ENCODE measurements around the gene UCK2. TPM values are rescaled to one million over a fixed set of nuclear protein-coding genes. Genes with fewer than 3 reads are reported as not detected.

Gene UCK2
- total RNA-seq, 1 experiment from 2014 or later: 77.9 TPM

DNA sequence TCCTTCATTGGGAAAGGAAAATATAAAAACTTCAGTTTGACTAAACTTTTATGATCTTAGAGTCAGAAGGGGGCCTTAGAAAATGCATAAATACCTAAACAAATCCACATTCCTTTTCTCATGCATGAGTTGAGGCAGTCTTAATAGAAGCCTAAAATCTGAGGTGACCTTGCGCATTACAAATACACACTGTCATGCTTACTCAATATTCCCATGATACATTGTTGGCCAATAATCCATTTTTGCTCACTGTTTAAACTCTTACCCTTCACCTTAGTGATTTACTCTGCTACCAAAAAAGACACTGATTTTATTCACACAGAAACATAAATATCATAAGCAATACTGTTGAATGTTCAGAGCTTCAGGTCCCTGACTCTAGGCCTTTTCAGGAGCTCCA is 39.7 kb upstream of the UCK2 start:
- Histone ChIP-seq H2BK15ac (ENCODE audit: low read depth, low read length) (no peak overlapping the region), H2BK20ac (ENCODE audit: low read depth, low read length, poor library complexity, severe bottlenecking) (no peak overlapping the region), H3K79me1 (ENCODE audit: insufficient read depth, low read depth, low read length, poor library complexity, severe bottlenecking) (no peaks in the 10 kb centered on the region), H3K9me3 (ENCODE audit: control insufficient read depth, low read depth, low read length) (no peaks in the 10 kb centered on the region), H3K18ac (ENCODE audit: insufficient read length, low read depth, low read length) (no peak overlapping the region), H3K23me2 (ENCODE audit: insufficient read length, low read depth, low read length, poor library complexity, severe bottlenecking) (no peaks in the 10 kb centered on the region), H3K4ac (ENCODE audit: low read depth, low read length) (no peak overlapping the region), H3K23ac (ENCODE audit: insufficient read length, low read depth, low read length) (no peak overlapping the region), H3K9ac (ENCODE audit: extremely low read depth, insufficient read length, low read length) (no peak overlapping the region), H2BK12ac (ENCODE audit: insufficient read length, low read depth, low read length) (no peak overlapping the region), H2AK5ac (ENCODE audit: insufficient read length, low read length) (no peak overlapping the region), H4K20me1 (ENCODE audit: control insufficient read depth, insufficient read depth, insufficient read length) (no peaks in the 10 kb centered on the region), H3K14ac (ENCODE audit: insufficient read depth, low read length) (no peak overlapping the region), H3T11ph (ENCODE audit: low read length) (no peak overlapping the region), H4K5ac (ENCODE audit: insufficient read length, low read depth, low read length) (no peak overlapping the region), H3K27ac (ENCODE audit: insufficient read length, low read depth, low read length) (no peak overlapping the region), H4K91ac (ENCODE audit: insufficient read length, low read depth, low read length) (no peak overlapping the region), H3K79me2 (ENCODE audit: insufficient read depth, low read length) (no peaks in the 10 kb centered on the region), H2BK5ac (ENCODE audit: insufficient read length, low read length) (no peak overlapping the region), H4K8ac (replicated peaks; ENCODE audit: insufficient read length, low read depth, low read length) (no peak overlapping the region), H2BK120ac (ENCODE audit: low read depth, low read length, poor library complexity, severe bottlenecking) (no peak overlapping the region), H3K4me2 (ENCODE audit: insufficient read depth, insufficient read length, low read length) (no peak overlapping the region), H2AFZ (ENCODE audit: low read length) (no peak overlapping the region), H3K4me1 (ENCODE audit: insufficient read depth, low read length) (no peaks in the 10 kb centered on the region), H3K27me3 (ENCODE audit: insufficient read depth, low read length) (no peaks in the 10 kb centered on the region), H3K56ac (ENCODE audit: insufficient read length, low read depth, low read length) (no peak overlapping the region)
- Mint-ChIP-seq H3K9me3 (peaks cover 25 to 31% of the 10 kb centered on the region in 2 experiments), H3K4me1 (peaks cover 0 to 3% of the 10 kb centered on the region in 2 experiments; a peak in 1 of 4 replicates), H3K27ac (no peak overlapping the region), H3K4me3 (no peak overlapping the region), H3K27me3 (ENCODE audit: low read depth) (peaks cover 3% of the 10 kb centered on the region), H3K36me3 (ENCODE audit: insufficient read depth in 1 of 3, low read depth in 3 of 3) (peaks cover 11 to 20% (median 13%) of the 10 kb centered on the region in 3 experiments)
- WGBS (ENCODE audit: extremely low coverage, insufficient read length, low lambda C conversion rate): no CpG with 5 or more reads among the region's 1 CpG
- TF ChIP-seq, protein P1, sequence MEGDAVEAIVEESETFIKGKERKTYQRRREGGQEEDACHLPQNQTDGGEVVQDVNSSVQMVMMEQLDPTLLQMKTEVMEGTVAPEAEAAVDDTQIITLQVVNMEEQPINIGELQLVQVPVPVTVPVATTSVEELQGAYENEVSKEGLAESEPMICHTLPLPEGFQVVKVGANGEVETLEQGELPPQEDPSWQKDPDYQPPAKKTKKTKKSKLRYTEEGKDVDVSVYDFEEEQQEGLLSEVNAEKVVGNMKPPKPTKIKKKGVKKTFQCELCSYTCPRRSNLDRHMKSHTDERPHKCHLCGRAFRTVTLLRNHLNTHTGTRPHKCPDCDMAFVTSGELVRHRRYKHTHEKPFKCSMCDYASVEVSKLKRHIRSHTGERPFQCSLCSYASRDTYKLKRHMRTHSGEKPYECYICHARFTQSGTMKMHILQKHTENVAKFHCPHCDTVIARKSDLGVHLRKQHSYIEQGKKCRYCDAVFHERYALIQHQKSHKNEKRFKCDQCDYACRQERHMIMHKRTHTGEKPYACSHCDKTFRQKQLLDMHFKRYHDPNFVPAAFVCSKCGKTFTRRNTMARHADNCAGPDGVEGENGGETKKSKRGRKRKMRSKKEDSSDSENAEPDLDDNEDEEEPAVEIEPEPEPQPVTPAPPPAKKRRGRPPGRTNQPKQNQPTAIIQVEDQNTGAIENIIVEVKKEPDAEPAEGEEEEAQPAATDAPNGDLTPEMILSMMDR (conservative IDR thresholded peaks at IDR 0.05): no peak
- DNase-seq: no peak
